GM18858 (cell line): ENCODE data around the gene PELO.

Experiments used
- ATAC-seq: cut with Tn5 transposase; IDR thresholded peaks from one replicate; pipeline ENCODE4 v1.9.1; 2021; ENCODE audit not compliant: unreplicated experiment

PELO gene

GRCh38 chr5:52771343-52772039 lies 16.2 kb upstream of the PELO start:
- ATAC-seq: peak; percentile 95

- no peak for ATAC-seq
Observed at GRCh38 chr5:52772668-52773067, 15.0 kb upstream of the PELO start.

GRCh38 chr5:52773342-52773741 lies 14.4 kb upstream of the PELO start:
- no peak for ATAC-seq

- no peak for ATAC-seq
Observed at GRCh38 chr5:52774005-52774410, 13.7 kb upstream of the PELO start.

GRCh38 chr5:52776116-52776515 lies 11.6 kb upstream of the PELO start:
- ATAC-seq: no peak

GRCh38 chr5:52777186-52777585 lies 10.5 kb upstream of the PELO start:
- no peak for ATAC-seq

- no peak for ATAC-seq
Observed at GRCh38 chr5:52778781-52779180, 8.9 kb upstream of the PELO start.

GRCh38 chr5:52779213-52779612 lies 8.5 kb upstream of the PELO start:
- no peak for ATAC-seq

- ATAC-seq: no peak
Observed at GRCh38 chr5:52783226-52783959, 4.3 kb upstream of the PELO start.

- ATAC-seq: no peak
Observed at GRCh38 chr5:52784737-52785136, 3.0 kb upstream of the PELO start.

- ATAC-seq: no peak
Observed at GRCh38 chr5:52786391-52786790, 1.3 kb upstream of the PELO start.

- peak; percentile 23 for ATAC-seq
Observed at GRCh38 chr5:52786949-52787599, 642 bp upstream of the PELO start.

GRCh38 chr5:52788505-52788821 lies 747 bp downstream of the PELO start:
- ATAC-seq: no peak

- ATAC-seq: no peak
Observed at GRCh38 chr5:52789378-52789777, 1.7 kb downstream of the PELO start.

- ATAC-seq: no peak
Observed at GRCh38 chr5:52789851-52790250, 2.1 kb downstream of the PELO start.

- ATAC-seq: no peak
Observed at GRCh38 chr5:52791366-52791765, 3.6 kb downstream of the PELO start.

GRCh38 chr5:52794519-52794918 lies 6.8 kb downstream of the PELO start:
- no peak for ATAC-seq

GRCh38 chr5:52796031-52796430 lies 8.3 kb downstream of the PELO start:
- no peak for ATAC-seq

GRCh38 chr5:52796516-52797103 lies 8.9 kb downstream of the PELO start:
- no peak for ATAC-seq

- no peak for ATAC-seq
Observed at GRCh38 chr5:52798938-52799337, 11.2 kb downstream of the PELO start.

- peak; percentile 8 for ATAC-seq
Observed at GRCh38 chr5:52799358-52799982, 11.8 kb downstream of the PELO start.
